Measurements from ENCODE around the gene GATA6.

DNA sequence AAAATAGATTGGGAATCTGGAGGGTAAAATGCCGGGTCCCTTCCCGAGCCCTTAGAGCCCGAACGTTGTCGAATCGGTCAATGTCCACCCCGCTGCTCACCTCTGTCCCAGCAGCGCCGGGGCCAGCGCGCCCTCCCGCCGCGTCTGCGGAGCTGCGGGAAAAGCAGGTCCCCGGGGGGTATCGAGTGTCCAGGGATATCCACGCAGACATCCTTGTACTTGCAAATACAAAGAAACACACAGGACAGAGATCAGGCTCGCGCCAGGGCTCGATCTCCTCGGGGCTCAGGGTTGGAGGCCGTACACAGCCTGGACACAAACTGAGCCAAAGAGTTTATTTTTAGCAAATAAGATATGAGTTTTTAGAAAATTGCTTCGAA lies 2.3 kb upstream of the GATA6 start:
- TF ChIP-seq CTCF (IDR thresholded peaks at IDR 0.05) (no peak), POLR2AphosphoS5 (IDR thresholded peaks at IDR 0.05) (no peak), EP300 (IDR thresholded peaks at IDR 0.05; ENCODE audit: low read depth) (no peak)
